ENCODE results near the gene KRT1. TPM values are rescaled to one million over a fixed set of nuclear protein-coding genes. Genes with fewer than 3 reads are reported as not detected.

Gene KRT1
- total and polyA plus RNA-seq, 10 of the 15 experiments (the other 5 are each of a cell fraction or from before 2014, with no cell fraction given), result not detected

- no peak for TF ChIP-seq EP300 (IDR thresholded peaks at IDR 0.05; ENCODE audit: borderline replicate concordance in 1 of 2, control insufficient read depth in 1 of 2, low read depth in 2 of 2, low read length in 2 of 2)
- no peak for TF ChIP-seq CHD4 (IDR thresholded peaks at IDR 0.05)
- TF ChIP-seq PML (IDR thresholded peaks at IDR 0.05; ENCODE audit: low read length), result no peak
These were observed 31.1 kb downstream of the KRT1 start (continued) for GRCh38 chr12:52649066-52649465.

- no TSS peak for BruUV-seq (replicated peaks)
- H3K79me2 ChIP-seq (ENCODE audit: control insufficient read depth, insufficient read depth, low read length), result no peaks in the 10 kb centered on the region
- SMC1A ChIA-PET (ENCODE audit: uncharacterized antibody, unreplicated experiment), result no interaction called here
- no peaks in the 10 kb centered on the region for H3K9me3 ChIP-seq (replicated peaks; ENCODE audit: control insufficient read depth, insufficient read depth, low read length)
- FAIRE-seq (no peak), ATAC-seq (no peak), DNase-seq (ENCODE audit: low read depth, low spot score) (no peak)
- no peaks in the 10 kb centered on the region; the same call in 1 of the 2 replicates for H4K20me1 ChIP-seq (ENCODE audit: control insufficient read depth, insufficient read depth)
- H3K4me3 ChIP-seq, result no peak overlapping the region
- POLR2A ChIA-PET, result no interaction called here
- no peak overlapping the region for H2AFZ ChIP-seq (ENCODE audit: control insufficient read depth, low read depth, low read length)
- no peak overlapping the region for H3K4me2 ChIP-seq (ENCODE audit: control insufficient read depth, insufficient read depth)
- RAD21 ChIA-PET (ENCODE audit: unreplicated experiment), result no interaction called here
- WGBS (ENCODE audit: insufficient coverage, insufficient replicate concordance, low lambda C conversion rate, missing lambda C conversion rate), result 64% methylated on average over 8 of the region's 8 CpGs
- H3K36me3 ChIP-seq (ENCODE audit: control insufficient read depth in 2 of 2, insufficient read depth in 2 of 2, low read length in 1 of 2), result no peaks in the 10 kb centered on the region
- no peak overlapping the region for H3K9ac ChIP-seq (ENCODE audit: control insufficient read depth, insufficient read depth, low read length)
- intact Hi-C loops (cut with micrococcal nuclease; ENCODE audit: unreplicated experiment) (no loop called here), in situ Hi-C loops (cut with MboI) (no loop called here)
- CTCF ChIA-PET, result no interaction called here
- H3K27me3 ChIP-seq (replicated peaks in 1 of 2; ENCODE audit: control insufficient read depth in 2 of 2, insufficient read depth in 2 of 2, low read length in 1 of 2), result peaks cover 2 to 5% of the 10 kb centered on the region in 2 experiments; a peak in 2 of 4 replicates
- no peak overlapping the region for H3K27ac ChIP-seq (ENCODE audit: control insufficient read depth, insufficient read depth)
- H3K4me1 ChIP-seq (ENCODE audit: control insufficient read depth, insufficient read depth, low read length), result no peaks in the 10 kb centered on the region
- TF ChIP-seq ATF7 (IDR thresholded peaks at IDR 0.05; ENCODE audit: low read depth), result no peak
- TF ChIP-seq KLF5 (IDR thresholded peaks at IDR 0.05; ENCODE audit: partially characterized antibody), result no peak
- TF ChIP-seq NFYA (IDR thresholded peaks at IDR 0.05; ENCODE audit: borderline replicate concordance, low read depth, low read length), result no peak
- no peak for TF ChIP-seq DPF2 (IDR thresholded peaks at IDR 0.05)
- no peak for TF ChIP-seq GATAD2B (conservative IDR thresholded peaks at IDR 0.05; ENCODE audit: low read depth)
- TF ChIP-seq EGR1 (IDR thresholded peaks at IDR 0.05; ENCODE audit: borderline replicate concordance in 1 of 2, low read depth in 2 of 2, low read length in 2 of 2), result no peak
- no peak for TF ChIP-seq ZNF384 (IDR thresholded peaks at IDR 0.05; ENCODE audit: borderline replicate concordance, low read depth, low read length)
- no peak for TF ChIP-seq TCF7 (IDR thresholded peaks at IDR 0.05; ENCODE audit: borderline replicate concordance)
- TF ChIP-seq ZNF207 (IDR thresholded peaks at IDR 0.05; ENCODE audit: borderline replicate concordance), result no peak
- no peak for TF ChIP-seq HDGF (IDR thresholded peaks at IDR 0.05)
These were observed 32.1 kb downstream of the KRT1 start for GRCh38 chr12:52648012-52648550.

Data from GM12878 (cell line).